Kidney (tissue), 14 donors: Measurements from ENCODE around the gene LARGE1. TPM values are rescaled to one million over a fixed set of nuclear protein-coding genes. Genes with fewer than 3 reads are reported as not detected.

Experiments
- DNase-seq, 5 donors: peaks; one replicate each; pipeline ENCODE4 v3.0.0-alpha.2; 2013 to 2020
- FAIRE-seq: peaks from 2 replicates; lab custom pipeline; 2012; peaks lifted over from hg19 to GRCh38; lab: Jason Lieb, UNC
- H3K27ac ChIP-seq, 2 donors: one replicate each; pipeline ENCODE4 v1.7.0; 2013; ENCODE audit warnings: low read depth in 2 of 2, low read length in 2 of 2, inconsistent platforms in 1 of 2
- H3K27me3 ChIP-seq: one replicate; pipeline ENCODE4 v1.7.1; 2013; ENCODE audit warnings: low read length, inconsistent platforms; ENCODE audit not compliant: control insufficient read depth, insufficient read depth
- H3K36me3 ChIP-seq, 3 donors: one replicate each; pipeline versions ENCODE4 v1.7.0 to v1.7.1; 2013; ENCODE audit warnings: low read length in 3 of 3, control low read depth in 1 of 3, inconsistent platforms in 1 of 3; ENCODE audit not compliant: insufficient read depth in 3 of 3, control insufficient read depth in 2 of 3
- H3K4me1 ChIP-seq, 3 donors: one replicate each; pipeline versions ENCODE4 v1.7.0 to v1.7.1; 2013; ENCODE audit warnings: low read length in 3 of 3, inconsistent platforms in 1 of 3, low read depth in 1 of 3; ENCODE audit not compliant: control insufficient read depth in 2 of 3, insufficient read depth in 2 of 3
- H3K4me3 ChIP-seq, 3 donors: one replicate each; pipeline versions ENCODE4 v1.7.0 to v1.8.1; 2013; ENCODE audit warnings: low read length in 3 of 3, control low read depth in 1 of 3, inconsistent platforms in 1 of 3
- H3K9ac ChIP-seq, 3 donors: one replicate each; pipeline versions ENCODE4 v1.7.0 to v1.7.1; 2013; ENCODE audit warnings: low read length in 3 of 3, control low read depth in 1 of 3, inconsistent platforms in 1 of 3
- H3K9me3 ChIP-seq, 3 donors: one replicate each; pipeline versions ENCODE4 v1.7.0 to v1.7.1; 2013; ENCODE audit warnings: low read length in 3 of 3, control low read depth in 1 of 3, inconsistent platforms in 1 of 3; ENCODE audit not compliant: control insufficient read depth in 2 of 3, insufficient read depth in 1 of 3
- CTCF ChIP-seq: IDR thresholded peaks from 3 replicates; pipeline ENCODE4 v1.5.1; 2012; ENCODE audit warnings: mild to moderate bottlenecking, moderate library complexity, borderline replicate concordance; ENCODE audit not compliant: insufficient read depth; ENCODE audit errors: extremely low read depth
- intact Hi-C: fragments of 100-400 bp; cut with DNase I; formaldehyde crosslinking; loops from one replicate; pipeline ENCODE4 v1.11.1; 2022
- polyA plus RNA-seq: library from polyadenylated mRNA; stranded (reverse); fragments of 350-450 nt; fragmentation: Illumina TruSeq; extraction: RNeasy Lipid Tissue Mini Kit (QIAGEN cat#74804); gene quantifications from one replicate; pipeline ENCODE4 v1.2.3, GENCODE V29; 2014; ENCODE audit warnings: low read depth, low replicate concordance; ENCODE audit not compliant: insufficient read depth
- total RNA-seq: library from RNA; stranded (reverse); fragmentation: NEBNext Ultra II Directional; extraction: Animal tissue kit (Norgen Biotek cat#: 25700); gene quantifications from one replicate; pipeline ENCODE4 v1.2.1, GENCODE V29; 2021
- donor health status: control.
- donor health status: control.
- donor health status: control.
- donor health status: control.
- donor health status: control.
- donor health status: DM: yes; HTN: yes; CAD: no.
- donor health status: Normal renal cell carcinoma (clear cell type).

The LARGE1 gene
- total and polyA plus RNA-seq, 2 donors from 2014 or later, result 5.0 to 22.9 TPM

- FAIRE-seq (no peak), DNase-seq (peak in 2 of 5 donors; percentile 8 to 14)
- intact Hi-C loops, result no loop called here
- H3K27me3 ChIP-seq, result no peaks in the 10 kb centered on the region
- no peak for TF ChIP-seq CTCF
- H3K4me3 ChIP-seq, result no peak overlapping the region
- H3K9me3 ChIP-seq, result no peaks in the 10 kb centered on the region
- no peaks in the 10 kb centered on the region for H3K4me1 ChIP-seq
- no peak overlapping the region for H3K27ac ChIP-seq
- no peaks in the 10 kb centered on the region for H3K36me3 ChIP-seq
- H3K9ac ChIP-seq, result no peak overlapping the region
Observed at GRCh38 chr22:33605666-33606065, 314.6 kb downstream of the LARGE1 start.

- DNase-seq (no peak), FAIRE-seq (no peak)
- intact Hi-C loops, result no loop called here
- no peak for TF ChIP-seq CTCF
- Histone ChIP-seq H3K9ac (no peak overlapping the region), H3K4me1 (no peaks in the 10 kb centered on the region), H3K27me3 (no peaks in the 10 kb centered on the region), H3K36me3 (no peaks in the 10 kb centered on the region), H3K27ac (no peak overlapping the region), H3K9me3 (no peaks in the 10 kb centered on the region), H3K4me3 (no peak overlapping the region)
Observed at GRCh38 chr22:33605221-33605620, 315.1 kb downstream of the LARGE1 start.

- H3K9me3 ChIP-seq, result no peaks in the 10 kb centered on the region
- H3K4me3 ChIP-seq, result no peak overlapping the region
- H3K4me1 ChIP-seq, result no peaks in the 10 kb centered on the region
- FAIRE-seq (no peak), DNase-seq (no peak)
- TF ChIP-seq CTCF, result no peak
- H3K36me3 ChIP-seq, result no peaks in the 10 kb centered on the region
- no peaks in the 10 kb centered on the region for H3K27me3 ChIP-seq
- H3K9ac ChIP-seq, result no peak overlapping the region
- intact Hi-C loops, result no loop called here
- no peak overlapping the region for H3K27ac ChIP-seq
Observed at GRCh38 chr22:33601062-33601461, 319.2 kb downstream of the LARGE1 start.

GRCh38 chr22:33600595-33600994 lies 319.7 kb downstream of the LARGE1 start:
- no peak for FAIRE-seq
- no peak for DNase-seq
- Histone ChIP-seq H3K36me3 (no peaks in the 10 kb centered on the region), H3K4me1 (no peaks in the 10 kb centered on the region), H3K27ac (no peak overlapping the region), H3K4me3 (no peak overlapping the region), H3K9ac (no peak overlapping the region), H3K9me3 (no peaks in the 10 kb centered on the region), H3K27me3 (no peaks in the 10 kb centered on the region)
- intact Hi-C loops, result no loop called here
- no peak for TF ChIP-seq CTCF
